ENCODE results near the gene KDM3B.

DNA sequence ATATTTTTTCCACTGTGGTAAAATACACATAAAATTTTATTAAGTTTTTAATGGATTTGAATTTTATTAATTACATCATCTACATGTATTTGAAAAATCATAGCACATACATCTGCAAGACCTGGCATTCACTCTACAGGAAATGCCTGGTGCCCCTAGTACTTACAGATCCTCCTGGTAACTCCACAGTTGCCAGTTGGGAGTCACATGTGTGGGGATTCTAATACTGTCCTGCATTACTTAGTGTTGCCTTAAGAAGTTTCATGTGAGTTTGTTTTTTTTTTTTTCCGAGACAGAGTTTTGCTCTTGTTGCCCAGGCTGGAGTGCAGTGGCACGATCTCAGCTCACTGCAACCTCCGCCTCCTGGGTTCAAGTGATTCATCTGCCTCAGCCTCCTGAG, 18.1 kb downstream of the KDM3B start:
- TF ChIP-seq, protein P1, sequence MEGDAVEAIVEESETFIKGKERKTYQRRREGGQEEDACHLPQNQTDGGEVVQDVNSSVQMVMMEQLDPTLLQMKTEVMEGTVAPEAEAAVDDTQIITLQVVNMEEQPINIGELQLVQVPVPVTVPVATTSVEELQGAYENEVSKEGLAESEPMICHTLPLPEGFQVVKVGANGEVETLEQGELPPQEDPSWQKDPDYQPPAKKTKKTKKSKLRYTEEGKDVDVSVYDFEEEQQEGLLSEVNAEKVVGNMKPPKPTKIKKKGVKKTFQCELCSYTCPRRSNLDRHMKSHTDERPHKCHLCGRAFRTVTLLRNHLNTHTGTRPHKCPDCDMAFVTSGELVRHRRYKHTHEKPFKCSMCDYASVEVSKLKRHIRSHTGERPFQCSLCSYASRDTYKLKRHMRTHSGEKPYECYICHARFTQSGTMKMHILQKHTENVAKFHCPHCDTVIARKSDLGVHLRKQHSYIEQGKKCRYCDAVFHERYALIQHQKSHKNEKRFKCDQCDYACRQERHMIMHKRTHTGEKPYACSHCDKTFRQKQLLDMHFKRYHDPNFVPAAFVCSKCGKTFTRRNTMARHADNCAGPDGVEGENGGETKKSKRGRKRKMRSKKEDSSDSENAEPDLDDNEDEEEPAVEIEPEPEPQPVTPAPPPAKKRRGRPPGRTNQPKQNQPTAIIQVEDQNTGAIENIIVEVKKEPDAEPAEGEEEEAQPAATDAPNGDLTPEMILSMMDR (IDR thresholded peaks at IDR 0.05; ENCODE audit: low read depth, low read length), result no peak
- no peak for TF ChIP-seq POLR2A (IDR thresholded peaks at IDR 0.05; ENCODE audit: extremely low read depth, insufficient read length)

All from NB4 (cell line).